GM19238 (cell line): ENCODE results near the gene HSF5.
"Not testable (repeated sequence)": the region's sequence is repeated elsewhere in the genome, so short reads cannot be mapped to it uniquely, and the experiment has no call there.

ENCODE experiments used
- DNase-seq: peaks from one replicate; pipeline ENCODE4 v3.0.0; 2011; ENCODE audit warnings: low spot score; ENCODE audit not compliant: insufficient read length

The HSF5 gene

DNA sequence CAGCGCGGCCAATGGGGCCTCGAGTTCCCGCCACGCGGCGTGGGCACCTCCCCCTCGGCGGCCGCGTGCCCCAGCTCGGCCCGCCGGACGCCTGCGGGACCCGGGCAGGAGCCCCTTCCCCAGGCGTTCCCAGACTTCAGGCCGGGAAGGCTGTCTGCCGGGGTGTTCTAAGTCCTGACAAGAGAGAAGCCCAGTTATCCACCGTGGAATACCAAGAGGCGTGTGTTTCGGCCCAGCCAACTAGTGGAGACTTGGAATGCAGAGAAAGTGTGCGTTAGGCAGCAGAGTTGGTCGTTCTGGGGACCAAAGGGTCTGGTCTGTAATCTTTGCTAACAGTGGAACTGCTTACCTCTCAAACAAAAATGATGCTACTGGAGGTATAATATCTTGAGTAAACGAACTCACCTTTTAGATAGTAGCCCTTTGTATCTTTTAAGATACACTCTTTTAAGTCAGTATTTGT lies 251 bp upstream of the HSF5 start:
- DNase-seq = no peak

DNA sequence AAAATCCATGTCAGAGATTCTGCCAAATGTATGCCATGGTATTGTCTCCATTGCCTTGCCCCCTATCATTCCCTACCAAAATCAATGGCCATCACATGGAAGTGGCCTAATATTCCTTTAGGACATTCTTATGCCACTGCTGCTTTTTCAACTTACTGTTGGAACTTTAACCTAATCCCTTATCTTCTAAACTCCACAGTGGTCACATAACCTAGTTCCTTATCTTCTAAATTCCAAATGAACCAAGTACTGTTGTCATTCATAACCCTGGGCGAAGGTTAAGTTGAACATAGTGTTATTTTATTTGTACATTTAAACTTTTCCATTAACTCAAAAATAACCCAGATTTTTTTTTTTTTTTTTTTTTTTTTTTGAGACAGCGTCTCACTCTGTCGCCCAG lies 3.6 kb downstream of the HSF5 start:
- no peak for DNase-seq

DNA sequence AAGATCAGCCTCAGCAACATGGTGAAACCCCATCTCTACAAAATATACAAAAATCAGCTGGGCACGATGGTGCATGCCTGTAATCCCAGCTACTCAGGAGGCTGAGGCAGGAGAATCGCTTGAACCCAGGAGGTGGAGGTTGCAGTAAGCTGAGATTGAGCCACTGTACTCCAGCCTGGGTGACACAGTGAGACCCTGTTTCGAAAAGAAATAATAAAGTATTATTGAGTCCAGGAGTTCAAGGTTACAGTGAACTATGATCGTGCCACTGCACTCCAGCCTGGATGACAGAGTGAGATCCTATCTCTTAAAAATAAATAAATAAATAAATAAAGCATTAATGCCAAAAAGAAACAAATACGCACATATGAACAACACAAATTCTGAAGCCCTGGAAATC lies 6.4 kb downstream of the HSF5 start:
- DNase-seq = not testable (repeated sequence)

DNA sequence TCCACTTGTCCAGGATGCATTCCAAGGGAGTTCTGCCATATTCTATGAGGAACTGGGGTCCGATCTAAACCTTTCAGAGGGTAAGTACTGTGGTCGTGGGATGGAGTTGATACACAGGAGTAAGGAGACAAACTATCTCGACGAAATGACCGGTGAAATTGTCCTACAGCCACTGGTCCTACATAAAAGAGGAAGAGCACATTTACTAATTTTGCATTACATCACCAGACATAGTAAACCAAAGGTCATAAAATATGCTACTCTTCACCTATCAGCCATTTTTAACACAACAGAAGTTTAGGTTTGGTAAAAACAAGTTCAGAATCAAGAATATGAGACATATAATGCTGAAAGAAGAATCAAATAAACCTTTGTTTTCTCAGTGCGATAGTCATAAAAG lies 8.1 kb downstream of the HSF5 start:
- DNase-seq = no peak

DNA sequence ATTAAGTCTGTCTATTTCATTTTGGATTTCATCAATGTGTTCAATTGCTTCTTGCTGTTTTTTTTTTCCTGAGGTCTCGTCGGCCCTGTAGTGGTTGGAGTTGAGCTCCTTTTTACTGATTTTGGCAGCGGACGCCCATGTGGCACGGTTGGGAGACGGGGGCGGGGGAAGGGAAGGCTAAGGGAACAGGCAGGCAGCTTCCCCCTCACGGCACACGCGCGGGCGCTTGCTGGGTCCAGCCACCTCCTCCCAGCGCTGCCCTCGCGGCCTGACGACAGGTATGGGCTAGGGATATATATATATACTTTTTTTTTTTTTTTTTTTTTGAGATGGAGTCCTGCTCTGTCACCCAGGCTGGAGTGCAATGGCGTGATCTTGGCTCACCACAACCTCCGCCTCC lies 11.4 kb downstream of the HSF5 start:
- no peak for DNase-seq

DNA sequence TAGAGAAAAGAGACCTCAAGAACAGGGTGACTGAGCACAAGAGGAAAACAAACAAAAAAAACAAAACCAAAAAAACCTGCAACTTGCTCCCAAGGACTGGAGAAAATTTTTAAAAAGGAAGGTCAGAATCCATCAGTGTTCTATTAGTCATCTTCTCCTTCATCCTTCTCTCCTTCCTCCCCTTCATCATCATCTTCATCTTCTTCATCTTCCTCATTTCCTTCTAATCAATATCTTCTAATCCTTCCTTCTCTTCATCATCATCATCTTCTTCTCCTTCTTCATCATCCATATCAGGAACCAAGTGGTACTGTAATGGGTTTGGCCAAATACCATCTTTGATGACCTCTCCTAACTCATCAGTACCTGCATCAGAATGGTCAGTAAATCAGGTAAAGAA lies 12.2 kb downstream of the HSF5 start:
- DNase-seq = no peak

DNA sequence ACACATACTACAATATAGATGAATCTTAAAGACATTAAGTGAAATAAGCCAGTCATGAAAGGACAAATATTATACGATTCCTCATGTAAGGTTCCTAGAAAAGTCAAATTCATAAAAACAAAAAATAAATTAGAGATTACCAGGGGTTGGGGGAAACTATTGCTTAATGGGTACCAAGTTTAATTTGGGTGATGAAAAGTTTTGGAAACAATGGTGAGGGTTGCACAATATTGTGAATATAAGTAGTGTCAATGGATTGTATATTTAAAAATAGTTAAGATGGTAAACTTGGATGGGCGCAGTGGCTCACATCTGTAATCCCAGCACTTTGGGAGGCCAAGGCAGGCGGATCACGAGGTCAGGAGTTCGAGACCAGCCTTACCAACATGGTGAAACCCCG lies 17.9 kb downstream of the HSF5 start:
- DNase-seq = no peak

DNA sequence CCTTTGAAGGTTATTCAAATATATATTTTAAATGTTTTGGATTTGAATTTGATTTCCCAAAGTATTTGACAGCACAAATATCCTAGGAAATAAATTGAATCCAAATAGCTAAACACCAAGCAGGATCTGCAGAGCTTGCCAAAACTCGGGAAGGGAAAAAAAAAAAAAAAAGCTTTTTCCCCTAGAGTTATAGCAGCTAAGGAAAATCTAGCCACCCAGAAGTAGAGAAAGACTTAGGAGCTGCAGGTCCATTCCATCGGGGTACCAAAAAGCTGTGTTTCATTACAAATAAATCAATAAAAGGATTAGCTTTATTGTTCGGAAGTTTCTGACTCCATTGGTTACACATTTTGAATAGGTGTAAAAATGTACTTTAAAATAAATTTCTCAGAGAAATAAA lies 19.3 kb downstream of the HSF5 start:
- DNase-seq = no peak

DNA sequence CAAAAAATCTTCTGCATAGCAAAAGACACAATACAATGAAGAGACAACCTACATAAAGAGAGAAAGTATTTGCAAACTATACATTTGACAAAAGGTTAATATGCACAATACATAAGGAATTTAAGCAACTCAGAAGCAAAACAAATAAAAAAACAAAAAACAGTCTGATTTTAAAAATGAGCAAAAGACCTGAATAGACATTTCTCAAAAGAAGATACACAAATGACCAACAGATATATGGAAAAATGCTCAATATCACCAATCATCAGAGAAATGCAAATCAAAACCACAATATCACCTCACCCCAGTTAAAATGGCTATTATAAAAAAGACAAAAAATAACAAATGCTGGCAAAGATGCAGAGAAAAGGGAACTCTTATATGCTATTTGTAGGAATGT lies 32.7 kb downstream of the HSF5 start:
- DNase-seq = no peak

DNA sequence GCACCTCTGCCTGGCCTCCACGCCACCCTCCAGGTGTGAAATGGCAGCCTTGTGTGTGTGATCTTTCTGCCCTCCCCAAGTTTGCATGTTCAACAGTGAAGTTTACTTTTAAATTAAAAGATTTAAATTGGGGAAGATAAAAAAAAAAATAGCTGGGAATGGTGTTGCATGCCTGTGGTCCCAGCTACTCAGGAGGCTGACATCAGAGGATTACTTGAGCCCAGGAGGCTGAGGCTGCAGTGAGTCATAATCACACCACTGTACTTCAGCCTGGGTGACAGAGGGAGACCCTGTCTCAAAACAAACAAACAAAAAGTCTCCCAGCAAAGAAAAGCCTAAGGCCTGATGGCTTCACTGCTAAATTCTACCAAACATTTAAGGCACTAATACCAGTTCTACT lies 35.5 kb downstream of the HSF5 start:
- DNase-seq = no peak

DNA sequence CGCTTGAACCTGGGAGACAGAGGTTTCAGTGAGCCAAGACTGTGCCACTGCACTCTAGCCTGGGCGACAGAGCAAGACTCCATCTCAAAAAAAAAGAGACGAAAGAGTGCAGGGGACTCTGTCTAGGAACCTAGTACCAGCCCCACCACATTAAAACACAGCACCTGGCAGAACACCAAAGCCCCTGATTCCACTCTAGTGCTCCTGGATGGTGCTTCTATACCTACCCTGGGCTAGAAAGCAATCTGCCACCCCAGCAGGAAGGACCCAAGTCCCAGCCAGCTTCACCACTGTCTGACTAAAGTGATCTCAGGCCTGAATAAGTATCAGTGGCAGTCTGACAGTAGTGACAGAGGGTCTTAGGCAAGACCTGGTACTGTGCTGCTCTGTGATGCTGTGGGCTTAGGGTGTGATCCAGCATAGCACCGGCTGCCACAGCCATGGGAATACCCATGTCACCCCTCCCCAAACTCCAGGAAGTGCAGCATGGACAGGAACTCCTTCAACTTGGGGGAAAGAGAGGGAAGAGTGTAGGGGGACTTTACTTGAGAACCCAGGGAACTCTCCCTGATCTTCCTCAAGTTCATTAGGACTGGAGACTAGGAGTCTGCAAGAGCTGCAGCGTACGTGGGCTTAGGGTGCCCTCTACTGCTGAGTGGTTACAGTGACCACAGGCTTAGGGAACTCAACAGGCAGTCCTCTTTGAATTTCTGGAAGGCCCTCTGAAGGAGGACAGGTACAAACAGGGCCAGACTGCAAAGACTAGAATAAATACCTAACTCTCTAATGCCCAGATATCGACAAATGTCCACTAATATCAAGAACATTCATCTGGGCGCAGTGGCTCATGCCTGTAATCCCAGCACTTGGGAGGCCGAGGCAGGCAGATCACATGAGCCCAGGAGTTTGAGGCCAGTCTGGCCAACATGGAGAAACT lies 40.9 kb downstream of the HSF5 start:
- peak; percentile 37 for DNase-seq

DNA sequence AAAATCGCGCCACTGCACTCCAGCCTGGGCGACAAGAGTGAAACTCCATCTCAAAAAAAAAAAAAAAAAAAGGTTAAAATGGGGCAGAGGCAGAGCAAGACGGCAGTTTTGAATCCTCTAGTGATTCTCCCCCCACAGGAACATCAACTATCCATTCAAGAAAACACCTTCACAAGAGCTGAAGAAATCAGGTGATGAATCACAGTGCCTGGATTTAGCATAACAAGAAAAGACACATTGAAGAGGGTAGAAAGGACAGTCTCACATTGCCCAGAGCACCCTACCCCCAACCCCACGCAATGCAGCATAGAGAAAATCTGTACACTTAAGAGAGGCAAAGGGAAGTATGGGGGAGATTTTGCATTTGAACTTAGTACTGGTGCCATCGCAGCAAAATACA lies 42.1 kb downstream of the HSF5 start:
- DNase-seq = no peak

DNA sequence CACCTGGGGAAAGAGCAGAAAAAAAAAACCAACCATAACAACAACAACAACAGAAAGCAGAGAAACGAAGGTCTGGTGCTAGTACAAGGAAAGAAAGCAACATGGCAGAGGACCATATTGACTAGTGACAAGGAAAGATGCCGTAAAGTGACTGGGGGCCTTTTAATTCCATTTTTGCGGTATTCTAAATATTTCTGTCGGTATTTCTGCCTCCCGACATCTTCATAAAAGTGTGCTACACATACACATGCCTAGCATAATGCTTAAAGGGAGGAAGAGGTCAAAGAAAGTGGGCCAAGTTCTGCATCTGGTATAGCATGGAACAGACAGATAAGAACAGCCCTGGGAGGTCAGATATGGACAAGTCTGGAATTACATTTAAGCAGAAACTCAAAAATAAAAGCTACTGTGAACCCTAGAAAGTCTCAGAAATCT lies 51.4 kb downstream of the HSF5 start:
- no peak for DNase-seq

DNA sequence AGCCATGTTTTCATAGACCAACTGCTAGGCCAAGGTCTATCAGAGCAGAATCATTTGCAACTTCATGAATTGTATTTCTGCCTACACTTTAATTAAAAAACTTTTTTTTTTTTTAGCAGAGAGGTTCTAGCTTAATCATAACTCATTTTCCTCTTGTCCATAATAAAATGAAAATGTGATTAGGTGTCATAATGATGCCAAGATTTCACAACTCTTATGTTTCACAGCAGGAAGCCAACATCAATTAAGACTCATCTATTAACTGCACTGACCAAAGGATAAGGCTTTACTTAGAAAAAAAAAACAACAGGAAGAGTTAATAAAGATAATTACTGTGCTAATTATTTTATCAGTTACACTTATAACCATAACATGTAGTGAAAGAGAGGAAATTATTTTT lies 52.0 kb downstream of the HSF5 start:
- DNase-seq = no peak

DNA sequence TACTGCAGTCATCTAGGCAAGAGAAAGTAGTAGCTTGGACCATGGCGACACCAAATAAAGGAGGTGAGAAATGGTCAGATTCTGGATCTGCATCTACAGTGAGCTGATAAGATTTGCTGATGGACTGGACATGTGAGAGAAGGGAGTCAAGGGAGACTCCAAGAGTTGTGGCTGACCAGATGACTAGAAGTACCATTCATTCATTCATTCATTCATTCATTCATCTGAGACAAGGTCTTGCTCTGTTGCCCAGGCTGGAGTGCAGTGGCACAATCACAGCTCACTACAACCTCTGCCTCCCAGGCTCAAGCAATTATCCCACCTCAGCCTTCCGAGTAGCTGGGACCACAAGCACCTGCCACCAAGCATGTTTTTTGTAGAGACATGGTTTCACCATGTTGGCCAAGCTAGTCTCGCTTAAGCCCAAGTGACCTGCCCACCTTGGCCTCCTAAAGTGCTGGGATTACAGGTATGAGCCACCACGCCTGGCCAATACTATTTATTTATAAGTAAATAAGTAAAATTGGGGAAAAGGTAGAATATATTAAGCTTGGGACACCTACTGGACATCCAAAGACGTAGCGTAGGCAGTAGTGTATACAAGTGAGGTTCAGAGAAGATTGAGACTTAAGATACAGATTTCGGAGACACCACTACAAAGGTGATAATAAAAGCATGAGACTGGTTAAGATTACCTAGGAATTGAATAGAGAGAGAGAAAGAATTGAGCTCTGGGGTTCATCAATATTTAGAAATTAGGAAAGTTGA lies 55.2 kb downstream of the HSF5 start:
- no peak for DNase-seq

DNA sequence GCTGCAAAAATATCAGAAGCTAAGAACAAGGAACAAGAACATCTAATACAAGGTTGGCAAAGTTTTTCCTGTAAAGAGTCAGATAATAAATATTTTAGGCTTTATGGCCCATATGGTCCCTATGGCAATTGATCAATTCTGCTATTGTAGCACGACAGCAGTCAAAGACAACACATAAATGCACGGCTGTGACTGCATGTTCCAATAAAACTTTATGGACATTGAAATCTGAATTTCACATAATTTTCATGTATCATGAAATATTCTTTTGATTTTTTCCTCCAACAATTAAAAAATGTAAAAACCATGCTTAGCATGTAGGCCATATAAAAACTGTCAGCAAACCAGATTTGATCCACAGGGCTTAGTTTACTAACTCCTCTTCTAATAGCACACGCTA lies 60.4 kb downstream of the HSF5 start:
- DNase-seq = no peak

DNA sequence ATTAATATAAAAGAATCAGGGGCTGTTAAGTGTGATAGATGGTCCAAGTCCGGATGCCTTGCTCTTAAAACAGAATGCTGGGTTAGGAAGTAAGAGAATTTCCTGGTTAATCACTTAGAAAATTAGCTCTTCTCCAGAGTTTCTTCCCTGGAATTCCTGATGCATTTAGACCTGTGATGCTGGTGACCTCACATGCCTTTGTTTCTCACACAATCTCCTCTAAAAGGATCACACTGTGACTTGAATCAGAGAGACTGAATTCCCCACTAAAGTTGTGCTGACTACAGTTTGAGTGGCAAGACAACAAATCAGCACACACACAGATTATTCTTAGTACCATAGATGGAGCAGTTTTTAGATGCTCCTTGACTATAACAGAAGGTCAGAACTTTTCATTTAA lies 66.5 kb downstream of the HSF5 start:
- DNase-seq = no peak

DNA sequence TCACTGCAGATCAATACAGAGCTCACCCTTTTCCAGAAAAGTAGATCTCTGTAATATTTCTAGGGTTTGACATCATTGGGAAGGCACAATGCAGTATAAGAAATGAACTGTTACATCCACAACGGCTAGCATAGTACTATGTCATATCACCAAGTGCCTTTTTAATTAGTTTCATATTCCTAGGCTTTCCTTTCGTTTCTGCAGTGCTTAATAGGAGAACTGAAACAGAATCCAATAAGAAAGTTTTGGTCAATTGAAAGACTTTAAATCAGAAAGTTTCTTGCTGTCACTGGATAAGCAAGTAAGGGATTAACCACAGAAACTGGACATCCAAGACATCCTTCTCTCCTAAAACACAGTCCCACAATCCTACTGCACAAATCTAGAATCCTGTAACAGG lies 67.4 kb downstream of the HSF5 start:
- DNase-seq = no peak

DNA sequence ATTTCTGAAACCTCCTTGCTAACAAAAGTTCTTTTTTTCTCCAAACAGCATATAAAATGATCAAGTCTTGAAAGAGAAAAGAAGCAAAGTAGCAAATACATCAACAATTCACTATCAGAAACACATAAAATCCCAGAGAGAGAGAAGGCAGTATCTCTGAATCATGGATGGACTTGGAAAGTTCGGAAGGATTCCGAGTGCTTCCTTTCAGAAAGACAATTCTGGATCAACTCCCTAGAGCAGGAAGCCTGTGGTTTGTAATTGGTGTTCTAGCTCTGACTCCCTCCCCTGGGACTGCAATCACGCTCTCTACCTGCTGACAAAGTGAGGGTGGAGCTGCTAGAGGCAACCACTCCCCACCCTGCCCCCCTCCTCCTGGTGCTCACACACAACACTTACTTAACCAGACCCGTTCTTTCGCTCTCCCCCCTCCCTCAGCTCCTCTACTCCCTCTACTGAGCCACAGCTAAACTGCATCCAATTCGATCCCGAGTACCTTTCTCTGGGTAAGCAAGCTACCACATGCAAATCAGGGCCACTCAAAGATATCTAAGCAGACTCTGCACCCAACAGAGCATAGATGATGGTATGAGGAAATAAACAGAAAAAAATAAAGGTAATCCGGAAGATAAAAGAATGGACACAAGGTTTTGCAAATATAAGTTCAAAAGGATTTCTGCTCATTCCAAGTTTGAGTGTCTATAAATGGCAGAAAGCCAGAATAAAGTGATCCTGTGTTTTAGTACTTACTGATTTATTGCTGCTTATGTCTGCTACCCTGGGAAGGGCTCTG lies 70.7 kb downstream of the HSF5 start, which contains the start of gene RNF43:
RNF43 (minus strand) TSS at position 235 of the 793 bp plus-strand sequence. CDS start 1,957 bp downstream, outside the sequence.
- peak; percentile 81 for DNase-seq

DNA sequence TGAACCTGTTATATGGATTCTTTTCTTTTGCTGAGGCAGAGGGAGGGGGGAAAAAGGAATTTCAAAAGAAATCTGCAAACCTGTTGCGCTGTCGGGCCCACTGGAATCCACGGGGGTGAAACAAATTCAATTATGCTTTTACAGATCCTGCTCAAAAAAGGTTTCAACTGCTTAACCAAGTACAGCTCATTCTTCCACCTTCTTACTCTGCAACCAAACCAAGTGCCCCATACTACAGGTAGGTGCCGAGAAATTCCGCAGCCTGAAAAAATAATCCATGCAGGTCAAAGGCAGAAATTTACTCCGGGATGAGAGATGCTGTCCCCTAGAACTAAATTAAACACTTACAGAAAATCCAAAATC lies 71.3 kb downstream of the HSF5 start:
- DNase-seq = no peak

DNA sequence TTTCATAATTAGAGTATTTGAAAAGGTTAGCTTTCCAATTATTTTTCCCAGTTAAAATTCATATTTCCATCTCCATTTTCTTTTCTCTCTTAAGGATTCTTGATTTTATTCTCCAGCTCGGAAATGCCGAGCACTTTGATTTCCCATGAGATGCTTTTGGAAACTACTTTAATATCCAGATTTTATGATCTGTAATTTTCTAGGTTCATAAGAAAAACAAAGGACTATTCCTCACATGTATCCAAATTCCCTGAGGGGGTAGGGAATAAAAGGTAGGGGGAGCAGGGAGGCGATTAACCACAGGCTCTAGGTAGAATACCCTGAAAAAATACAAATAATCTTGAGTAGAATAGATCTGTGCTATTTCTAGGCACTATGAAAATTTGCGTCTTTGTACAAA lies 71.8 kb downstream of the HSF5 start:
- DNase-seq = no peak
